Esophagus squamous epithelium (tissue), 4 donors: Measurements from ENCODE around the gene FAM222B.

ENCODE experiments used
- CTCF ChIP-seq, 6 experiments: fragments of 450-650 bp in 4 of 6; fragments of 200-600 bp in 2 of 6; sonication (generic) in 2 of 6; IDR thresholded peaks; one replicate each; pipeline ENCODE4 v1.5.1; 2016 to 2019; ENCODE audit warnings: antibody characterized with exemption in 6 of 6, mild to moderate bottlenecking in 4 of 6, moderate library complexity in 4 of 6
- POLR2A ChIP-seq, 4 donors: fragments of 450-650 bp; IDR thresholded peaks; one replicate each; pipeline ENCODE4 v1.6.1; 2017; ENCODE audit warnings: antibody characterized with exemption in 4 of 4, mild to moderate bottlenecking in 4 of 4, moderate library complexity in 3 of 4

GRCh38 chr17:28756049-28756804 lies 86.4 kb downstream of the FAM222B start:
- no peak for TF ChIP-seq CTCF (IDR thresholded peaks at IDR 0.05)
- no peak for TF ChIP-seq POLR2A (IDR thresholded peaks at IDR 0.05)
